GM23338 (cell line): ENCODE data around the gene AGXT2. TPM values are rescaled to one million over a fixed set of nuclear protein-coding genes. Genes with fewer than 3 reads are reported as not detected.

ENCODE experiments used
- ATAC-seq: fragments of 200-7000 bp; cut with Tn5 transposase; 3 replicates; pipeline ENCODE4 v1.9.1; 2020
- DNase-seq: peaks from one replicate; pipeline ENCODE4 v3.0.0-alpha.2; 2015; ENCODE audit warnings: low spot score
- H2AFZ ChIP-seq: fragments of 200-600 bp; sonication (generic); 2 replicates; pipeline ENCODE4 v1.8.0; 2016; ENCODE audit warnings: antibody characterized with exemption, mild to moderate bottlenecking, moderate library complexity
- H3F3A ChIP-seq: fragments of 200-600 bp; sonication (generic); replicated peaks from 2 replicates; pipeline ENCODE4 v1.8.0; 2017; ENCODE audit warnings: antibody characterized with exemption, mixed run types, low read depth
- H3K27ac ChIP-seq: fragments of 200-600 bp; sonication (generic); 2 replicates; pipeline ENCODE4 v1.6.1; 2016; ENCODE audit warnings: low read depth
- H3K27me3 ChIP-seq: fragments of 200-600 bp; sonication (generic); 2 replicates; pipeline ENCODE4 v1.8.0; 2016; ENCODE audit warnings: mild to moderate bottlenecking, mixed run types, moderate library complexity; ENCODE audit not compliant: insufficient read depth
- H3K36me3 ChIP-seq: fragments of 200-600 bp; sonication (generic); 2 replicates; pipeline ENCODE4 v1.8.0; 2016; ENCODE audit warnings: mild to moderate bottlenecking; ENCODE audit not compliant: insufficient read depth
- H3K4me1 ChIP-seq: fragments of 200-600 bp; sonication (generic); 2 replicates; pipeline ENCODE4 v1.8.0; 2016; ENCODE audit warnings: mild to moderate bottlenecking, moderate library complexity; ENCODE audit not compliant: insufficient read depth
- H3K4me2 ChIP-seq: fragments of 200-600 bp; sonication (generic); 2 replicates; pipeline ENCODE4 v1.7.1; 2017; ENCODE audit warnings: mixed run types
- H3K4me3 ChIP-seq: fragments of 200-600 bp; sonication (generic); 2 replicates; pipeline ENCODE4 v1.6.1; 2016; ENCODE audit warnings: mixed run types
- H3K79me2 ChIP-seq: fragments of 200-600 bp; sonication (generic); replicated peaks from 2 replicates; pipeline ENCODE4 v1.8.0; 2017; ENCODE audit warnings: mild to moderate bottlenecking; ENCODE audit not compliant: insufficient read depth
- H3K9me2 ChIP-seq: fragments of 200-600 bp; sonication (generic); 2 replicates; pipeline ENCODE4 v1.8.0; 2017; ENCODE audit not compliant: insufficient read depth
- H4K20me1 ChIP-seq: fragments of 200-600 bp; sonication (generic); replicated peaks from 2 replicates; pipeline ENCODE4 v1.8.0; 2017; ENCODE audit warnings: mild to moderate bottlenecking; ENCODE audit not compliant: insufficient read depth
- H3K27ac Mint-ChIP-seq: 2 replicates; pipeline ENCODE4 v1.8.0; 2020; ENCODE audit warnings: inconsistent platforms, mild to moderate bottlenecking, moderate library complexity, mixed read lengths
- H3K27me3 Mint-ChIP-seq: 3 replicates; pipeline ENCODE4 v1.8.0; 2022; ENCODE audit warnings: low read depth, mild to moderate bottlenecking, moderate library complexity, mixed read lengths, inconsistent platforms; ENCODE audit not compliant: insufficient read depth, poor library complexity
- H3K36me3 Mint-ChIP-seq: 3 replicates; pipeline ENCODE4 v1.8.0; 2021; ENCODE audit warnings: low read depth, mild to moderate bottlenecking, inconsistent platforms, moderate library complexity, mixed read lengths
- H3K4me1 Mint-ChIP-seq: 3 replicates; pipeline ENCODE4 v1.8.0; 2020; ENCODE audit warnings: mild to moderate bottlenecking, inconsistent platforms, mixed read lengths
- H3K4me3 Mint-ChIP-seq: 3 replicates; pipeline ENCODE4 v1.8.0; 2021; ENCODE audit warnings: moderate library complexity, mild to moderate bottlenecking, inconsistent platforms, mixed read lengths
- H3K9me3 Mint-ChIP-seq: 3 replicates; pipeline ENCODE4 v1.8.0; 2020; ENCODE audit warnings: moderate library complexity, mild to moderate bottlenecking, inconsistent platforms, mixed read lengths
- CTCF ChIP-seq, 2 experiments: fragments of 200-600 bp in 1 of 2; sonication (generic) in 1 of 2; conservative IDR thresholded peaks; 2 replicates each; pipeline versions ENCODE4 v1.5.1 to v1.6.1; 2016 to 2017; ENCODE audit warnings: antibody characterized with exemption in 2 of 2, low read depth in 2 of 2, mild to moderate bottlenecking in 2 of 2, moderate library complexity in 1 of 2
- EZH2 ChIP-seq: fragments of 200-600 bp; sonication (generic); IDR thresholded peaks from one replicate; pipeline ENCODE4 v1.8.0; 2017; ENCODE audit warnings: antibody characterized with exemption, mild to moderate bottlenecking, low read depth; ENCODE audit not compliant: unreplicated experiment
- EZH2phosphoT487 ChIP-seq: fragments of 200-600 bp; sonication (generic); IDR thresholded peaks from one replicate; pipeline ENCODE4 v1.8.1; 2018; ENCODE audit warnings: antibody characterized with exemption; ENCODE audit not compliant: unreplicated experiment
- JUNB ChIP-seq: IDR thresholded peaks from one replicate; pipeline ENCODE4 v1.6.1; 2016; ENCODE audit warnings: antibody characterized with exemption; ENCODE audit not compliant: unreplicated experiment
- NANOG ChIP-seq: IDR thresholded peaks from 2 replicates; pipeline ENCODE4 v1.6.1; 2016; ENCODE audit warnings: antibody characterized with exemption, borderline replicate concordance
- STAT1 ChIP-seq: IDR thresholded peaks from one replicate; pipeline ENCODE4 v1.6.1; 2016; ENCODE audit warnings: antibody characterized with exemption; ENCODE audit not compliant: unreplicated experiment
- ZNF114 ChIP-seq: fragments of 250-450 bp; sonication (Bioruptor Pico); IDR thresholded peaks from 2 replicates; pipeline ENCODE4 v1.5.0; 2020; ENCODE audit warnings: mild to moderate bottlenecking, moderate library complexity
- ZNF462 ChIP-seq: fragments of 250-450 bp; sonication (Bioruptor Pico); IDR thresholded peaks from 2 replicates; pipeline ENCODE4 v1.5.0; 2020; ENCODE audit warnings: mild to moderate bottlenecking, moderate library complexity
- polyA plus RNA-seq: library from polyadenylated mRNA; unstranded; fragments of >200 nt; fragmentation: Nextera tagmentation; extraction: Ambion mirVana; gene quantifications from 2 replicates; pipeline ENCODE4 v1.2.1, GENCODE V29; 2016
- total RNA-seq: library from RNA; depleted of rRNA; stranded (reverse); fragments of >200 nt; shearing (Covaris generic); gene quantifications from 2 replicates; pipeline ENCODE4 v1.2.3, GENCODE V29; 2014
- TF ChIP-seq, protein P1 (sequence below): IDR thresholded peaks from one replicate; pipeline ENCODE4 v1.6.1; 2018; ENCODE audit warnings: antibody characterized with exemption; ENCODE audit not compliant: unreplicated experiment

AGXT2 gene
- total and polyA plus RNA-seq, 2 experiments from 2014 or later, result not detected

DNA sequence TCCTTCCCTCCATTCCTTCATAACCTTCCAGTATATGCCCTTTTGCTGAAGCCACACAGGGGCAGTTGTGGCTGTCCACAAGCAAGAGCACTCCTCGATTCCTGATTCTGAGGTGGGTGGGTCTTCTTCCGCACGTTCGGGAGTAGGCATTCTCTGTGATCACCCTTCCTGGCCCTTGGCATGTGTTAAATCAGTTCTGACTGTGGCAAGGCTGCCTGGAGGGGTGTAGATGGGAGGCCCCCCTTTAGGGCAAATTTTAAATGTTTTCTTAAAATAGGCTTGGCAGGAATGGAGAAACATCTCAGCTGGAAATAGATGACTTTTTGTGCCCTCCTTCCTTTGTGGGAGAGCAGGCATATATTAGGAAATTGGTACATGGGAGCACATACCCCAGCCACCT is 3.1 kb downstream of the AGXT2 start:
- Histone ChIP-seq H4K20me1 (no peaks in the 10 kb centered on the region), H2AFZ (peak overlapping the region; percentile 49; the same call in 1 of the 2 replicates), H3K9me2 (no peaks in the 10 kb centered on the region), H3K4me2 (no peak overlapping the region), H3K36me3 (no peaks in the 10 kb centered on the region), H3K4me1 (peaks cover 9% of the 10 kb centered on the region), H3K27me3 (no peaks in the 10 kb centered on the region), H3K4me3 (no peak overlapping the region), H3K27ac (no peak overlapping the region), H3K79me2 (no peaks in the 10 kb centered on the region), H3F3A (no peaks in the 10 kb centered on the region)
- Mint-ChIP-seq H3K27me3 (peaks cover 5% of the 10 kb centered on the region), H3K4me1 (peaks cover 25% of the 10 kb centered on the region), H3K36me3 (no peaks in the 10 kb centered on the region), H3K27ac (no peak overlapping the region), H3K4me3 (no peak overlapping the region), H3K9me3 (no peaks in the 10 kb centered on the region)
- ATAC-seq, result no peak
- DNase-seq, result no peak
- TF ChIP-seq EZH2phosphoT487, result no peak
- no peak for TF ChIP-seq STAT1
- TF ChIP-seq CTCF (conservative IDR thresholded peaks at IDR 0.05; ENCODE audit: low read depth in 2 of 2), result no peak
- TF ChIP-seq, protein P1, sequence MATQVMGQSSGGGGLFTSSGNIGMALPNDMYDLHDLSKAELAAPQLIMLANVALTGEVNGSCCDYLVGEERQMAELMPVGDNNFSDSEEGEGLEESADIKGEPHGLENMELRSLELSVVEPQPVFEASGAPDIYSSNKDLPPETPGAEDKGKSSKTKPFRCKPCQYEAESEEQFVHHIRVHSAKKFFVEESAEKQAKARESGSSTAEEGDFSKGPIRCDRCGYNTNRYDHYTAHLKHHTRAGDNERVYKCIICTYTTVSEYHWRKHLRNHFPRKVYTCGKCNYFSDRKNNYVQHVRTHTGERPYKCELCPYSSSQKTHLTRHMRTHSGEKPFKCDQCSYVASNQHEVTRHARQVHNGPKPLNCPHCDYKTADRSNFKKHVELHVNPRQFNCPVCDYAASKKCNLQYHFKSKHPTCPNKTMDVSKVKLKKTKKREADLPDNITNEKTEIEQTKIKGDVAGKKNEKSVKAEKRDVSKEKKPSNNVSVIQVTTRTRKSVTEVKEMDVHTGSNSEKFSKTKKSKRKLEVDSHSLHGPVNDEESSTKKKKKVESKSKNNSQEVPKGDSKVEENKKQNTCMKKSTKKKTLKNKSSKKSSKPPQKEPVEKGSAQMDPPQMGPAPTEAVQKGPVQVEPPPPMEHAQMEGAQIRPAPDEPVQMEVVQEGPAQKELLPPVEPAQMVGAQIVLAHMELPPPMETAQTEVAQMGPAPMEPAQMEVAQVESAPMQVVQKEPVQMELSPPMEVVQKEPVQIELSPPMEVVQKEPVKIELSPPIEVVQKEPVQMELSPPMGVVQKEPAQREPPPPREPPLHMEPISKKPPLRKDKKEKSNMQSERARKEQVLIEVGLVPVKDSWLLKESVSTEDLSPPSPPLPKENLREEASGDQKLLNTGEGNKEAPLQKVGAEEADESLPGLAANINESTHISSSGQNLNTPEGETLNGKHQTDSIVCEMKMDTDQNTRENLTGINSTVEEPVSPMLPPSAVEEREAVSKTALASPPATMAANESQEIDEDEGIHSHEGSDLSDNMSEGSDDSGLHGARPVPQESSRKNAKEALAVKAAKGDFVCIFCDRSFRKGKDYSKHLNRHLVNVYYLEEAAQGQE, result no peak
- TF ChIP-seq ZNF462 (CRISPR knock-in tag), result no peak
- TF ChIP-seq JUNB, result no peak
- no peak for TF ChIP-seq NANOG
- TF ChIP-seq EZH2, result no peak
- TF ChIP-seq ZNF114 (CRISPR knock-in tag), result no peak
